Type B pancreatic cell (in vitro differentiated cells): ENCODE data around the gene TYMP. TPM values are rescaled to one million over a fixed set of nuclear protein-coding genes. Genes with fewer than 3 reads are reported as not detected.

Source experiments
- DNase-seq: peaks from one replicate; pipeline ENCODE4 v3.0.0; 2021; ENCODE audit warnings: mixed read lengths; ENCODE audit not compliant: unreplicated experiment; ENCODE audit errors: extremely low spot score
- H3K27ac Mint-ChIP-seq: 2 replicates; pipeline ENCODE4 v1.8.0; 2021; ENCODE audit warnings: mild to moderate bottlenecking, mixed read lengths
- H3K27me3 Mint-ChIP-seq: 2 replicates; pipeline ENCODE4 v1.8.0; 2021; ENCODE audit warnings: mixed read lengths
- H3K36me3 Mint-ChIP-seq: 2 replicates; pipeline ENCODE4 v1.8.0; 2021; ENCODE audit warnings: mixed read lengths
- H3K4me1 Mint-ChIP-seq: one replicate; pipeline ENCODE4 v1.8.0; 2021; ENCODE audit warnings: mixed read lengths; ENCODE audit not compliant: unreplicated experiment
- H3K4me3 Mint-ChIP-seq: 2 replicates; pipeline ENCODE4 v1.8.0; 2021; ENCODE audit warnings: mild to moderate bottlenecking, mixed read lengths
- H3K9me3 Mint-ChIP-seq: 2 replicates; pipeline ENCODE4 v1.8.0; 2021; ENCODE audit warnings: mixed read lengths
- CTCF ChIP-seq: fragments of 200-600 bp; sonication (generic); conservative IDR thresholded peaks from 2 replicates; pipeline ENCODE4 v1.5.0; 2021; ENCODE audit warnings: antibody characterized with exemption, mild to moderate bottlenecking
- total RNA-seq: library from RNA; stranded (reverse); gene quantifications from 2 replicates; pipeline ENCODE4 v1.2.1, GENCODE V29; 2021; ENCODE audit warnings: low replicate concordance

TYMP gene
- total RNA-seq, 1 donor from 2014 or later: 5.8 TPM

DNA sequence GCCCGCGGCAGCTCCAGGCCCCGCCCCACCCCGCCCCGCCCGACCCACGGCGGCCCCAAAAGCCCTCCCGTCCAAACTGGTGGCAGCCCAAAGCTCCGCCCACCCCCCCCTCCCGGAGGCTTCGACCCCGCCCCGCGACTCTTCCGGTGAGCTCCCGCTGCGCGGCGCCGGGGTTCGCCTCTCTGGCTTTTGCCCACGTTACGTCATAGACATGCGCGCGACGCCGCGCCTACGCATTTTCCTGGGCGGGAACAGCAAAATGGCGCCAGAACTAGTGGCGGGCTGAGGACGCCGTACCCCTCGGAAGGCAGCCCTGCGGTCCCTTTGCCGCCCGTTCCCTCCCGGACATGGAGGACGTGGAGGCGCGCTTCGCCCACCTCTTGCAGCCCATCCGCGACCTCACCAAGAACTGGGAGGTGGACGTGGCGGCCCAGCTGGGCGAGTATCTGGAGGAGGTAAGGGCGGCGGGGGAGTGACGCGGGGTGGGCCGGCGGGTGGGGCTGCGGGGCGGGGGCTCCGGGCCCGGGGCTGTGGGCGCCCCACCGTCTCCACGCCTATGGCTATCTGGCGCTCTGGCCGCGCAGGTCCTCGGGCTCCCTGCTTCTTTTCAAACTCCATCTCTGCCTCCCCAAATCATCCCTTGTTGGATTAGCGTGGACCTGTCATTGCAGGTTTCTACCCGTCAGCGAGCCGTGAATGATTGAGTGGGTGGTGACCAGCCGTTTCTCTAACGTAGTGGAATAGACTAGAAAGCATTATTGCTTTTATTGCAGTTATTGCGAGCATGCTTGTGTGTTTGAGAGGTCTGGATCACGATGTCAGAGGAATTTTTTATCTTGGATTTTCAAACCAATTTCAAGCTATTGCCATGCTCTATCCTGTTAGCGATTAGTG, 21.6 kb downstream of the TYMP start, which contains the start of gene NCAPH2:
TSS of gene NCAPH2 (plus strand) at position 234 of the 894 bp plus-strand sequence. CDS start at position 348, 114 bp downstream.
- DNase-seq: peak; percentile 99
- Mint-ChIP-seq H3K27ac (peak within 1 kb of the TSS; percentile 89), H3K27me3 (no peaks in the 10 kb centered on the region), H3K4me3 (peak within 1 kb of the TSS; percentile 93), H3K9me3 (no peaks in the 10 kb centered on the region), H3K36me3 (no peaks in the 10 kb centered on the region), H3K4me1 (peaks cover 9% of the 10 kb centered on the region)
- TF ChIP-seq CTCF: no peak

DNA sequence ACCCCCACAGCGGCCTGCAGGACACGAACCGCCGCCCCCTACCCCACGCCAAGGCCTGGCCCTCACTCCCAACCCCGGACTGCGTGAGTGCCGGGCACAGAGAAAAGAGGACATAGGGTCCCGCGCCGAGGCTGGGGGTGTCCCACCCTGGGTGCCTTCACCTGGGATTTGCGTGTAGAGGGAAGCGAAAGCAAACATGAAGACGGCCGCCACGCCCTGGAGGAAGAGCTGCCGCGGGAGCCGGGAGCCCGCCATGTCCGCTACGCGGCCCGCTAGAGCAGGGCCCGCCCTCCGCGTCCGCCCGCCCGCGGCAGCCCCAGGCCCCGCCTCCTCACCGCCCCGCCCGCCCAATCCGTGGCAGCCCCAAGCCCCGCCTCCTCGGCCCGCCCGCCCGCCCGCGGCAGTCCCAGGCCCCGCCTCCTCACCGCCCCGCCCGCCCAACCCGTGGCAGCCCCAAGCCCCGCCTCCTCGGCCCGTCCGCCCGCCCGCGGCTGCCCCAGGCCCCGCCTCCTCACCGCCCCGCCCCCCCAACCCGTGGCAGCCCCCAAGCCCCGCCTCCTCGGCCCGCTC, 22.3 kb downstream of the TYMP start, which contains the start of gene LMF2:
TSS of gene LMF2 (minus strand) at position 282 of the 570 bp plus-strand sequence. CDS start at position 255, 27 bp downstream.
- peak; percentile 96 for DNase-seq
- H3K27me3 Mint-ChIP-seq: no peaks in the 10 kb centered on the region
- H3K4me1 Mint-ChIP-seq: peaks cover 9% of the 10 kb centered on the region
- peak within 1 kb of the TSS; percentile 89 for H3K27ac Mint-ChIP-seq
- H3K36me3 Mint-ChIP-seq: no peaks in the 10 kb centered on the region
- H3K4me3 Mint-ChIP-seq: peak within 1 kb of the TSS; percentile 93
- no peak for TF ChIP-seq CTCF
- H3K9me3 Mint-ChIP-seq: no peaks in the 10 kb centered on the region

DNA sequence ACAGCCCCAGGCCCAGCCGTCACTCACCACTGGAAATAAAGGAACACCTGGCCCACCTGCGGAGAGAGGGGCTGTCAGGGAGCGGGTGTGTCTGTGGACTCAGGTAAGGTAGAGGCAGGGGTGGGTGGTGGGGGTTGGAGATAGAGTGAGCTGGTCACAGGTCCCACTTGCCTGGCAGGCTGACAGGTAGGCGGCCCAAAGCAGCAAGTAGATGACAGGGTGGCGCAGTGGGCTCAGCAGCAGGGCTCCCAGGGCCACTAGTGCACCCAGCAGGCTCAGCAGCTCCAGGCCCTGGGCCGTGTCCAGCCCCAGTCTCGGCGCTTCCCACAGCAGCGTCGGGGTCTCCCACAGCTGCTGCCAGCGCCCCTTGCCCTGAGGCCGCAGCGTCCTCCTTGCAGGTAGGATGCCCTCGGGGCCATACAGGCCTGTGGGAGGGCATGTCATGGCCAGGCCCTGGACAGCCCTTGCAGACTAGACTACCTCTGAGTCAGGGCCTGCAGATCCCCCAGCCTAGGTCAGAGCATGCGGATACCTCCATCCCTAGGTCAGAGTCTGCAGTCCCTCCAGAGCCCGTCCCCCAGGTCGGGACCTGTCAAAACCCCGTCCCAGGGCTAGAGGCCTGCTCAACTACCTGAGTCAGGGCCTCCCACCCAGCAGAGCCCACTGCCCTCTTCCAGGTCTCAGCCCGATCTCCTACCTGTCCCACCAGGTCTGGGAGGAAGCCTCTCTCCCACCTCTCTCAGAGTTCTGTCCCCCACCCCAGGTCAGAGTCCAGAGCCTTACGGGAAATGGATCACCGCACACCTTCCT, 23.0 kb downstream of the TYMP start:
- H3K4me1 Mint-ChIP-seq: peaks cover 9% of the 10 kb centered on the region
- H3K4me3 Mint-ChIP-seq: peak overlapping the region; percentile 93
- no peaks in the 10 kb centered on the region for H3K36me3 Mint-ChIP-seq
- H3K27ac Mint-ChIP-seq: peak overlapping the region; percentile 84
- TF ChIP-seq CTCF: no peak
- H3K9me3 Mint-ChIP-seq: no peaks in the 10 kb centered on the region
- H3K27me3 Mint-ChIP-seq: no peaks in the 10 kb centered on the region
- DNase-seq: peak; percentile 71

- Mint-ChIP-seq H3K27ac (no peak overlapping the region), H3K4me3 (peak overlapping the region; percentile 93), H3K27me3 (no peaks in the 10 kb centered on the region), H3K9me3 (no peaks in the 10 kb centered on the region), H3K36me3 (no peaks in the 10 kb centered on the region), H3K4me1 (peaks cover 9% of the 10 kb centered on the region)
- no peak for TF ChIP-seq CTCF
- DNase-seq: peak; percentile 67
These were observed 23.8 kb downstream of the TYMP start for GRCh38 chr22:50505776-50506610.
